ENCODE data around the gene DHX16. TPM values are rescaled to one million over a fixed set of nuclear protein-coding genes. Genes with fewer than 3 reads are reported as not detected.

The DHX16 gene
- polyA plus RNA-seq, 1 experiment: 27.6 TPM

DNA sequence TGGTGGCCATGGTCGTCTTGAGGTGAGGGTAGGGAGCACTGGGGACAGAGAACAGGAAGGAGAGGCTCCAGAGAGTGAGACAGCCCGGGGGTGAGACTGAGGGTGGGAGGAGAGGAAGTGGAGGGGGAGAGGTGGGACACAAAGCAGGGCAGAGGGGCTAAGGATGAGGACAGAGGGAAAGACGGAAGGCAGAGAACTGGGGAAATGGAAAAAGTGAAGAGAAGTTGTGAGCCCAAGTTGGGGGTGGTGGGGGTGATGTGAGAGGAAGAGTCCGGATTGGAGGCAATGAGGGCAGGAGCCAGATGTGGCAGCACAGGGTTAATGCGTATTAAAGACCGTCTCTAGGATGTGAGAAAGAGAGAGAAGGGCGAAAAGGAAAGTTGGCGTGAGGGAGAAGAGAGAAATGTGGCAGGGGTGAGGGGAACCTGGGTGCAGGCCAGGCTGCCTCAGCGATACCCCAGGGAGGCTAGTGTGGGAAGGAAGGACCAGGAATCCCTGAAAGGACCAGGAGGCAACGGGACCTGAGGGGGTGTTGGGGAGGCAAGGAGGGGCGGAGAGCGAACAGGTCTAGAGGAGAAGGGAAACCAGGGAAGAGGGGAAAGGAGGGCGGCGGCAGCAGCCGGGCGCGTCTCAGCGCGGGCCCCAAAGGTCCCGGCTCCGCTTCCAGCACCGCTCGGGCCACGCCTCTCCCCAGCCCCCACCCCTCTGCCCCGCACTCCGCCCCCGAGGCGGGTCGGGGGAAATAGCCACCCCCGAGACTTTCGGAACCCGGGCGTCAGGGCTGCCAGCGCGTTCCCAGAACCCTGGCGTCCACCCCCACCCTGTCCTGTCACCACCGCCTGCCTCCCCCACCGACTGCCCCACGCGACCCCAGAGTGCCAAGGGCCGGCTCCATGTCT lies 13.5 kb upstream of the DHX16 start, which contains the start of gene PPP1R18:
Gene PPP1R18 (minus strand): TSS at position 637 of the 899 bp plus-strand sequence. CDS start 627 bp downstream, at position 10.
- CTCF ChIA-PET: interaction anchor here (1.4 kb wide), 1 partner anchor 401 kb away, joined by 4 read pairs; no protein-coding TSS in a partner anchor
- TF ChIP-seq, protein P1, sequence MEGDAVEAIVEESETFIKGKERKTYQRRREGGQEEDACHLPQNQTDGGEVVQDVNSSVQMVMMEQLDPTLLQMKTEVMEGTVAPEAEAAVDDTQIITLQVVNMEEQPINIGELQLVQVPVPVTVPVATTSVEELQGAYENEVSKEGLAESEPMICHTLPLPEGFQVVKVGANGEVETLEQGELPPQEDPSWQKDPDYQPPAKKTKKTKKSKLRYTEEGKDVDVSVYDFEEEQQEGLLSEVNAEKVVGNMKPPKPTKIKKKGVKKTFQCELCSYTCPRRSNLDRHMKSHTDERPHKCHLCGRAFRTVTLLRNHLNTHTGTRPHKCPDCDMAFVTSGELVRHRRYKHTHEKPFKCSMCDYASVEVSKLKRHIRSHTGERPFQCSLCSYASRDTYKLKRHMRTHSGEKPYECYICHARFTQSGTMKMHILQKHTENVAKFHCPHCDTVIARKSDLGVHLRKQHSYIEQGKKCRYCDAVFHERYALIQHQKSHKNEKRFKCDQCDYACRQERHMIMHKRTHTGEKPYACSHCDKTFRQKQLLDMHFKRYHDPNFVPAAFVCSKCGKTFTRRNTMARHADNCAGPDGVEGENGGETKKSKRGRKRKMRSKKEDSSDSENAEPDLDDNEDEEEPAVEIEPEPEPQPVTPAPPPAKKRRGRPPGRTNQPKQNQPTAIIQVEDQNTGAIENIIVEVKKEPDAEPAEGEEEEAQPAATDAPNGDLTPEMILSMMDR (IDR thresholded peaks at IDR 0.05; ENCODE audit: low read depth, low read length): no peak
- POLR2A ChIA-PET: no interaction called here
- H3K4me3 ChIP-seq (ENCODE audit: low read depth, low read length): peak within 1 kb of the TSS; percentile 92
- H3K9me3 ChIP-seq (ENCODE audit: control insufficient read depth, insufficient read depth, low read length): no peaks in the 10 kb centered on the region; the same call in 1 of the 2 replicates
- peak within 1 kb of the TSS; percentile 99 for H3K27ac ChIP-seq (ENCODE audit: low read depth, low read length)
- no peak for DNase-seq (ENCODE audit: low read depth, low spot score)
- H3K27me3 ChIP-seq (ENCODE audit: control insufficient read depth, insufficient read depth, low read length): no peaks in the 10 kb centered on the region

DNA sequence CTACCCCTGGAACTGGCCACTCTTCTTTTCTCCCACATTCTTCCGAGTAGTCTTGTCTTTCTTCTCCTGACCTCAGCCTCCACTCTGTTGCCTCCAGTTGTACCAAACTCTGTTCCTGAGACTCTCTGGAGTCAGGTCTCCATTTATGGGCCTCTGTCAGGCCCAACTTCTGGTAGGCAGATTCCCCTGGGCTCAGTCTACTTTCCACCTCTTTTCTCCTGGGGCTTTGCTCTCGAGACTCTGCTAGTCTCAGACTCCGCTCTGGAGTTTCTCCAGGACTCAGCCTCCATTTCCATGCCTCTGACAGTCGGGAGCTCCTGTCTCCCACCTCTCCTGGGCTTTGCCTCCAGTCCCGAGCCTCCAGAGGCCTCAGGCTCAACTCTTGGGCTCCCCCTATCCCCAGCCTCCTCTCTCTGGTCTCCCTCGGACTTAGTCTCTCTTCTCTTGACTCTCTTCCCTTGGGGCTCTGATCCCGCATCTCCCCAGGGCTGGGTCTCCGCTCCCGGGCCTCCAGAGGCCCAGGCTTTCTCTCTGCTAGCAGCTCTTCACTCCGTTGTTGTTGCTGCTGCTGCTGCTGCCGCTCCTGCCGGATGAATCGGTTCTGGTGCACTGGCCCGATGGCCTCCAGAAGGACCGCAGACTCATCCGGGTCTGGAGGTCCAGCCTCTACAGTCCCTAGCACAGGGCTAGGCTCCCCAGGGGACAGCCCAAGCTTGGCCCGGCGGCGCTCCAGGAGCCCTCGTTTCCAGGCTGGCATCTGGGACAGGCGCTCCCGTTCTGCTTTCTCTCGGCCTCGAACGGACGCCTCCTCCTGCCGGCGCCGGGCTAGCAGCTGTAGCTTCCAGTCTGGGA lies 12.6 kb upstream of the DHX16 start:
- ChIA-PET CTCF (interaction anchor here (1.0 to 1.4 kb wide), 3 partner anchors 10 to 402 kb away, joined by 3 to 6 read pairs (median 4); no protein-coding TSS in a partner anchor), POLR2A (interaction anchor here (0.6 kb wide), 1 partner anchor 126 kb away, joined by 4 read pairs; no protein-coding TSS in a partner anchor)
- no peaks in the 10 kb centered on the region; the same call in 1 of the 2 replicates for H3K9me3 ChIP-seq (ENCODE audit: control insufficient read depth, insufficient read depth, low read length)
- DNase-seq (ENCODE audit: low read depth, low spot score): no peak
- TF ChIP-seq, protein P1 (IDR thresholded peaks at IDR 0.05; ENCODE audit: low read depth, low read length): peak; percentile 38
- H3K27ac ChIP-seq (ENCODE audit: low read depth, low read length): peak overlapping the region; percentile 75
- peak overlapping the region; percentile 92 for H3K4me3 ChIP-seq (ENCODE audit: low read depth, low read length)
- H3K27me3 ChIP-seq (ENCODE audit: control insufficient read depth, insufficient read depth, low read length): no peaks in the 10 kb centered on the region

DNA sequence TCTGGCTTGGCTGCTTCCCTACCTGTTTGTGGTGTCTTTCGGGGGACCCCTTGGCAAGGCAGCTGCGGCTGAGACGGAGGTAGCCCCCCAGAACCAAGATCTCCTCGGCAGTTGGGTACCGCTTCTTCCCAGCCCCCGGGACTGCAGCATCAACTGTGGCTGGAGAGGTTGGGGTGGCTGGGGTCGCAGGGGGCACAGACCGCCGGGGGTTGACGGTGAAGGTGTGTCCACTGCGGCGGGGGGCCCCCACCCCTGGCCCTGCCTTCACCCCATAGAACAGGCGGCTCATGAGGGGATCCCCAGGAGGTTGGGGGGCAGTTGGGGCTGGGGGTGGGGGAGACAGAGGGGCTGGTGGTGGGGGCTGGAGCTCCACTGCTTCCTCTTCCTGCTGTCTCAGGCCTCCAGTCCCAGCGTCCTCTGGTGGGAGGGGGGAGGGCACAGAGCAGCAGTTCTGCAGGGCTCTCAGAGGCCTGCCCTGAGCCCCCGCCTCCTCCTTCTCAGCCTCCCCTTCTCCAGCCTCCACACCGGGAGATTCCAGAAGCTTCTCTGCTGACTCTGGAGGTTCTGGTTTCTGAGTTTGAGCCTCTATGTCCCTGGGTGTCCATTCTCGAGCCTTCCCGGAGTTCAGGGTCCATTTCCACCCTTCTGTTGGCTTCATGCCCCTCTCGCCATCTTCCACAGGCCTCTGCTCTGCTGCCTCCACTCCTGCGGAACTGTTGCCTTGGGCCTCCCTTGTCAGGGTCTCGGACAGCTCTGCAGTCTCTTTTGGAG lies 11.8 kb upstream of the DHX16 start:
- DNase-seq (ENCODE audit: low read depth, low spot score): no peak

GRCh38 chr6:30683980-30684338 lies 11.2 kb upstream of the DHX16 start:
- peak overlapping the region; percentile 92 for H3K4me3 ChIP-seq (ENCODE audit: low read depth, low read length)
- no peak for DNase-seq (ENCODE audit: low read depth, low spot score)
- TF ChIP-seq, protein P1 (IDR thresholded peaks at IDR 0.05; ENCODE audit: low read depth, low read length): no peak
- CTCF ChIA-PET: interaction anchor here (1.0 kb wide), 1 partner anchor 9 kb away, joined by 6 read pairs; no protein-coding TSS in a partner anchor
- POLR2A ChIA-PET: interaction anchor here (0.8 to 0.9 kb wide), 2 partner anchors 9 to 42 kb away, joined by 3 to 4 read pairs; no protein-coding TSS in a partner anchor
- H3K27ac ChIP-seq (ENCODE audit: low read depth, low read length): peak overlapping the region; percentile 68
- no peaks in the 10 kb centered on the region for H3K27me3 ChIP-seq (ENCODE audit: control insufficient read depth, insufficient read depth, low read length)
- no peaks in the 10 kb centered on the region; the same call in 1 of the 2 replicates for H3K9me3 ChIP-seq (ENCODE audit: control insufficient read depth, insufficient read depth, low read length)

More for the DNA sequence above, 11.8 kb upstream of the DHX16 start:
- Histone ChIP-seq H3K4me3 (ENCODE audit: low read depth, low read length) (peak overlapping the region; percentile 92), H3K27me3 (ENCODE audit: control insufficient read depth, insufficient read depth, low read length) (no peaks in the 10 kb centered on the region), H3K27ac (ENCODE audit: low read depth, low read length) (peak overlapping the region; percentile 47), H3K9me3 (ENCODE audit: control insufficient read depth, insufficient read depth, low read length) (no peaks in the 10 kb centered on the region; the same call in 1 of the 2 replicates)
- ChIA-PET POLR2A (interaction anchor here (0.6 to 0.9 kb wide), 3 partner anchors 10 to 127 kb away, joined by 3 to 4 read pairs (median 4); no protein-coding TSS in a partner anchor), CTCF (interaction anchor here (1.0 to 1.4 kb wide), 3 partner anchors 9 to 403 kb away, joined by 3 to 6 read pairs (median 4); no protein-coding TSS in a partner anchor)
- TF ChIP-seq, protein P1 (IDR thresholded peaks at IDR 0.05; ENCODE audit: low read depth, low read length): no peak

Measured in AG04450 (cell line).